B cell (primary cell): ENCODE measurements around the gene TBC1D4.

Source experiments
- EZH2 ChIP-seq: IDR thresholded peaks from 2 replicates; pipeline ENCODE4 v1.6.1; 2012; ENCODE audit warnings: borderline replicate concordance, low read depth, mild to moderate bottlenecking, moderate library complexity, low read length; ENCODE audit not compliant: insufficient read depth, poor library complexity, severe bottlenecking
- TF ChIP-seq, protein P1 (sequence below): fragments of 200-600 bp; IDR thresholded peaks from one replicate; pipeline ENCODE4 v1.8.0; 2022; ENCODE audit warnings: antibody characterized with exemption, mild to moderate bottlenecking

DNA sequence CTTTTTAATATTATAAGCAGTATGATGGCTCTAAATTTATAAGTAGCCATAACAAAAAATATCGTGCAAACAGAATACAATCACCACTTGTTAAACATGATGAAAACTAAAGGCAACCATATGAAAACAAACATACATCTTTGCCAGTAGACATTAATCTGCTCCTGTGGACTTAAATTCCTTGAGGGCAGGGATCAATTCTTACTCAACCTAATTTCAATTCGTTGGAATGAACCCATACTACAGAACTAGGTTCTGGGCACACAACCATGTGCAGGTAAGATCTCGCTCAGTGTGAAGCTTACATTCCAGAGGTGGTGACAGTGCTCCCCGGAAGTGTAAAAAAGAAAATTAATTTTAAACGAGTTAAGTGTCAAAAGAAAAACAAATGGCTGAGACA lies 13.4 kb downstream of the TBC1D4 start:
- TF ChIP-seq, protein P1, sequence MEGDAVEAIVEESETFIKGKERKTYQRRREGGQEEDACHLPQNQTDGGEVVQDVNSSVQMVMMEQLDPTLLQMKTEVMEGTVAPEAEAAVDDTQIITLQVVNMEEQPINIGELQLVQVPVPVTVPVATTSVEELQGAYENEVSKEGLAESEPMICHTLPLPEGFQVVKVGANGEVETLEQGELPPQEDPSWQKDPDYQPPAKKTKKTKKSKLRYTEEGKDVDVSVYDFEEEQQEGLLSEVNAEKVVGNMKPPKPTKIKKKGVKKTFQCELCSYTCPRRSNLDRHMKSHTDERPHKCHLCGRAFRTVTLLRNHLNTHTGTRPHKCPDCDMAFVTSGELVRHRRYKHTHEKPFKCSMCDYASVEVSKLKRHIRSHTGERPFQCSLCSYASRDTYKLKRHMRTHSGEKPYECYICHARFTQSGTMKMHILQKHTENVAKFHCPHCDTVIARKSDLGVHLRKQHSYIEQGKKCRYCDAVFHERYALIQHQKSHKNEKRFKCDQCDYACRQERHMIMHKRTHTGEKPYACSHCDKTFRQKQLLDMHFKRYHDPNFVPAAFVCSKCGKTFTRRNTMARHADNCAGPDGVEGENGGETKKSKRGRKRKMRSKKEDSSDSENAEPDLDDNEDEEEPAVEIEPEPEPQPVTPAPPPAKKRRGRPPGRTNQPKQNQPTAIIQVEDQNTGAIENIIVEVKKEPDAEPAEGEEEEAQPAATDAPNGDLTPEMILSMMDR: no peak
- TF ChIP-seq EZH2: no peak
